ENCODE measurements around the gene CLEC17A.
"Not testable (repeated sequence)": the region's sequence is repeated elsewhere in the genome, so short reads cannot be mapped to it uniquely, and the experiment has no call there.

CLEC17A gene

GRCh38 chr19:14584372-14584771 lies 1.5 kb downstream of the CLEC17A start:
- DNase-seq: not testable (repeated sequence)

GRCh38 chr19:14585187-14585586 lies 2.3 kb downstream of the CLEC17A start:
- DNase-seq: not testable (repeated sequence)

GRCh38 chr19:14589433-14589832 lies 6.5 kb downstream of the CLEC17A start:
- not testable (repeated sequence) for DNase-seq

- DNase-seq: no peak
These were observed 12.7 kb downstream of the CLEC17A start for GRCh38 chr19:14595558-14595957.

- DNase-seq: no peak
These were observed 16.8 kb downstream of the CLEC17A start for GRCh38 chr19:14599548-14600147.

GRCh38 chr19:14603990-14604387 lies 21.1 kb downstream of the CLEC17A start:
- DNase-seq: no peak

- DNase-seq: no peak
These were observed 23.7 kb downstream of the CLEC17A start for GRCh38 chr19:14606627-14607026.

GRCh38 chr19:14611051-14611450 lies 28.2 kb downstream of the CLEC17A start:
- no peak for DNase-seq

GRCh38 chr19:14612242-14612641 lies 29.4 kb downstream of the CLEC17A start:
- DNase-seq: not testable (repeated sequence)

- no peak for DNase-seq
These were observed 29.8 kb downstream of the CLEC17A start for GRCh38 chr19:14612657-14613056.

- not testable (repeated sequence) for DNase-seq
These were observed 30.7 kb downstream of the CLEC17A start for GRCh38 chr19:14613399-14614098.

GRCh38 chr19:14614099-14614412 lies 31.2 kb downstream of the CLEC17A start:
- DNase-seq: no peak

GRCh38 chr19:14615623-14616022 lies 32.7 kb downstream of the CLEC17A start:
- DNase-seq: no peak

GRCh38 chr19:14616407-14616806 lies 33.5 kb downstream of the CLEC17A start:
- DNase-seq: no peak

- no peak for DNase-seq
These were observed 36.5 kb downstream of the CLEC17A start for GRCh38 chr19:14619404-14619803.

GRCh38 chr19:14624491-14624890 lies 41.6 kb downstream of the CLEC17A start:
- not testable (repeated sequence) for DNase-seq

GRCh38 chr19:14629557-14629956 lies 46.7 kb downstream of the CLEC17A start:
- no peak for DNase-seq

- no peak for DNase-seq
These were observed 49.4 kb downstream of the CLEC17A start for GRCh38 chr19:14632286-14632685.

- no peak for DNase-seq
These were observed 56.8 kb downstream of the CLEC17A start for GRCh38 chr19:14639536-14640277.

GRCh38 chr19:14648506-14648905 lies 65.6 kb downstream of the CLEC17A start:
- no peak for DNase-seq

GRCh38 chr19:14649020-14649419 lies 66.1 kb downstream of the CLEC17A start:
- no peak for DNase-seq

GRCh38 chr19:14650161-14650560 lies 67.3 kb downstream of the CLEC17A start:
- DNase-seq: no peak

GRCh38 chr19:14654786-14655560 lies 72.1 kb downstream of the CLEC17A start:
- no peak for DNase-seq
